HG02852 (cell line): Measurements from ENCODE around the gene FLOT2.
"Not testable (repeated sequence)": the region's sequence is repeated elsewhere in the genome, so short reads cannot be mapped to it uniquely, and the experiment has no call there.

ENCODE experiments used
- ATAC-seq: cut with Tn5 transposase; IDR thresholded peaks from one replicate; pipeline ENCODE4 v1.9.1; 2021; ENCODE audit warnings: mild to moderate bottlenecking, moderate library complexity; ENCODE audit not compliant: unreplicated experiment

The FLOT2 gene

GRCh38 chr17:28897769-28898526 lies 415 bp upstream of the FLOT2 start:
- ATAC-seq: no peak

- ATAC-seq: no peak
Measured at GRCh38 chr17:28896491-28896883, 1.0 kb downstream of the FLOT2 start.

GRCh38 chr17:28895794-28896447 lies 1.6 kb downstream of the FLOT2 start:
- no peak for ATAC-seq

GRCh38 chr17:28893248-28894183 lies 4.0 kb downstream of the FLOT2 start:
- ATAC-seq: not testable (repeated sequence)

- ATAC-seq: no peak
Measured at GRCh38 chr17:28892024-28892423, 5.5 kb downstream of the FLOT2 start.

- ATAC-seq: no peak
Measured at GRCh38 chr17:28891201-28891600, 6.3 kb downstream of the FLOT2 start.

GRCh38 chr17:28889996-28890395 lies 7.5 kb downstream of the FLOT2 start:
- ATAC-seq: no peak

GRCh38 chr17:28888832-28889231 lies 8.7 kb downstream of the FLOT2 start:
- ATAC-seq: no peak

- no peak for ATAC-seq
Measured at GRCh38 chr17:28887871-28888471, 9.6 kb downstream of the FLOT2 start.

- ATAC-seq: no peak
Measured at GRCh38 chr17:28885951-28886350, 11.6 kb downstream of the FLOT2 start.

GRCh38 chr17:28885363-28885762 lies 12.2 kb downstream of the FLOT2 start:
- ATAC-seq: no peak

GRCh38 chr17:28883967-28884702 lies 13.4 kb downstream of the FLOT2 start:
- ATAC-seq: no peak

- ATAC-seq: no peak
Measured at GRCh38 chr17:28882154-28882895, 15.2 kb downstream of the FLOT2 start.

GRCh38 chr17:28881533-28882056 lies 15.9 kb downstream of the FLOT2 start:
- ATAC-seq: no peak

- ATAC-seq: no peak
Measured at GRCh38 chr17:28880572-28880945, 17.0 kb downstream of the FLOT2 start.

GRCh38 chr17:28879886-28880571 lies 17.5 kb downstream of the FLOT2 start:
- ATAC-seq: no peak

- ATAC-seq: no peak
Measured at GRCh38 chr17:28878981-28879380, 18.6 kb downstream of the FLOT2 start.

- ATAC-seq: no peak
Measured at GRCh38 chr17:28878158-28878910, 19.2 kb downstream of the FLOT2 start.
